PC-3 (cell line): ENCODE data around the gene RENBP. TPM values are rescaled to one million over a fixed set of nuclear protein-coding genes. Genes with fewer than 3 reads are reported as not detected.

Experiments used
- ATAC-seq: fragments of 200-7000 bp; cut with Tn5 transposase; 2 replicates; pipeline ENCODE4 v1.9.1; 2020; ENCODE audit warnings: mild to moderate bottlenecking, moderate library complexity
- BruUV-seq: library from RNA; stranded (reverse); fragments of 400-500 nt; replicated peaks from 2 replicates; lab custom pipeline; 2021; lab: Mats Ljungman, UMichigan
- CTCF ChIA-PET: fragments of 300-600 bp; sonication (Branson Sonifier 250); formaldehyde crosslinking; loops from one replicate; lab custom pipeline; 2022; ENCODE audit warnings: antibody characterized with exemption; lab: Charles Lee
- POLR2A ChIA-PET: fragments of 300-600 bp; sonication (Branson Sonifier 250); formaldehyde crosslinking; loops from one replicate; lab custom pipeline; 2022; ENCODE audit warnings: antibody characterized with exemption; ENCODE audit not compliant: unreplicated experiment; lab: Charles Lee
- DNase-seq: peaks from one replicate; pipeline ENCODE4 v3.0.0-alpha.2; 2015
- H2AFZ ChIP-seq: fragments of 300-600 bp; sonication (generic); 2 replicates; pipeline ENCODE4 v1.6.0; 2016; ENCODE audit warnings: antibody characterized with exemption, low read length
- H3F3A ChIP-seq: fragments of 300-600 bp; sonication (generic); one replicate; pipeline ENCODE4 v1.6.0; 2017; ENCODE audit warnings: antibody characterized with exemption, low read length, control low read depth, mild to moderate bottlenecking; ENCODE audit not compliant: unreplicated experiment
- H3K27ac ChIP-seq: fragments of 300-600 bp; sonication (generic); 2 replicates; pipeline ENCODE4 v1.5.1; 2016; ENCODE audit warnings: mild to moderate bottlenecking, low read length
- H3K27me3 ChIP-seq: fragments of 300-600 bp; sonication (generic); 2 replicates; pipeline ENCODE4 v1.6.1; 2016; ENCODE audit warnings: low read length, mixed read lengths
- H3K36me3 ChIP-seq: fragments of 300-600 bp; sonication (generic); 2 replicates; pipeline ENCODE4 v1.6.1; 2016; ENCODE audit warnings: low read depth, mixed run types, low read length, mixed read lengths
- H3K4me1 ChIP-seq: fragments of 300-600 bp; sonication (generic); 2 replicates; pipeline ENCODE4 v1.5.1; 2016; ENCODE audit warnings: low read length; ENCODE audit not compliant: insufficient read depth
- H3K4me2 ChIP-seq: fragments of 300-600 bp; sonication (generic); 2 replicates; pipeline ENCODE4 v1.6.0; 2016; ENCODE audit warnings: low read length
- H3K4me3 ChIP-seq: fragments of 300-600 bp; sonication (generic); 2 replicates; pipeline ENCODE4 v1.5.1; 2016; ENCODE audit warnings: mild to moderate bottlenecking, low read length, mixed read lengths
- H3K79me2 ChIP-seq: fragments of 300-600 bp; sonication (generic); 2 replicates; pipeline ENCODE4 v1.6.1; 2017; ENCODE audit warnings: low read length, mixed read lengths
- H3K9ac ChIP-seq: fragments of 300-600 bp; sonication (generic); 2 replicates; pipeline ENCODE4 v1.6.0; 2016; ENCODE audit warnings: mild to moderate bottlenecking, low read length
- H3K9me2 ChIP-seq: fragments of 300-600 bp; sonication (generic); replicated peaks from 2 replicates; pipeline ENCODE4 v1.6.1; 2016; ENCODE audit warnings: mixed run types, low read length, mixed read lengths
- H3K9me3 ChIP-seq: fragments of 300-600 bp; sonication (generic); 2 replicates; pipeline ENCODE4 v1.6.1; 2016; ENCODE audit warnings: low read length, mixed read lengths
- H4K20me1 ChIP-seq: fragments of 300-600 bp; sonication (generic); 2 replicates; pipeline ENCODE4 v1.6.1; 2016; ENCODE audit warnings: low read length, mixed read lengths
- CTCF ChIP-seq: fragments of 300-600 bp; sonication (generic); conservative IDR thresholded peaks from 2 replicates; pipeline ENCODE4 v1.5.1; 2017; ENCODE audit warnings: antibody characterized with exemption, low read depth, mild to moderate bottlenecking, low read length
- EZH2 ChIP-seq: fragments of 300-600 bp; sonication (generic); IDR thresholded peaks from one replicate; pipeline ENCODE4 v1.6.1; 2017; ENCODE audit warnings: antibody characterized with exemption, mild to moderate bottlenecking, low read length; ENCODE audit not compliant: unreplicated experiment
- EZH2phosphoT487 ChIP-seq: fragments of 300-600 bp; sonication (generic); IDR thresholded peaks from 2 replicates; pipeline ENCODE4 v1.6.1; 2018; ENCODE audit warnings: mild to moderate bottlenecking, antibody characterized with exemption, low read length, borderline replicate concordance
- intact Hi-C: fragments of 100-400 bp; cut with micrococcal nuclease; formaldehyde crosslinking; loops from 2 replicates; pipeline ENCODE4 v1.9.0; 2023
- total RNA-seq: library from RNA; depleted of rRNA; stranded (reverse); fragments of >200 nt; gene quantifications from 2 replicates; pipeline ENCODE4 v1.2.3, GENCODE V29; 2014

The RENBP gene
- total RNA-seq, 1 experiment from 2014 or later = not detected

GRCh38 chrX:153973127-153974002, 28.9 kb upstream of the RENBP start:
- peak overlapping the region; percentile 85 for H3K4me3 ChIP-seq
- H3K9me3 ChIP-seq = no peaks in the 10 kb centered on the region
- peaks cover 18% of the 10 kb centered on the region for H3K4me1 ChIP-seq
- TF ChIP-seq EZH2phosphoT487 = no peak
- no peak for TF ChIP-seq CTCF
- no peak for TF ChIP-seq EZH2
- H3K79me2 ChIP-seq = peaks cover 50% of the 10 kb centered on the region
- no peaks in the 10 kb centered on the region for H3K9me2 ChIP-seq
- H3K27me3 ChIP-seq = no peaks in the 10 kb centered on the region
- BruUV-seq = TSS peak; percentile 53
- intact Hi-C loops = loop anchor here (10.0 kb wide), 1 partner anchor 401 kb away; the partner anchor contains the start of genes EMD and FLNA
- peaks cover 6% of the 10 kb centered on the region for H3F3A ChIP-seq
- no peak for ATAC-seq
- ChIA-PET POLR2A (interaction anchor here (0.6 kb wide), 1 partner anchor 357 kb away, joined by 3 read pairs; no protein-coding TSS in a partner anchor), CTCF (no interaction called here)
- H3K27ac ChIP-seq = peak overlapping the region; percentile 100
- H3K4me2 ChIP-seq = peak overlapping the region; percentile 96
- H4K20me1 ChIP-seq = peaks cover 15% of the 10 kb centered on the region
- H3K9ac ChIP-seq = peak overlapping the region; percentile 100
- no peak for DNase-seq
- H3K36me3 ChIP-seq = no peaks in the 10 kb centered on the region
- H2AFZ ChIP-seq = peak overlapping the region; percentile 54

- Histone ChIP-seq H3K27me3 (no peaks in the 10 kb centered on the region), H3K9me3 (no peaks in the 10 kb centered on the region), H3K27ac (peak within 1 kb of the TSS; percentile 100), H3F3A (peaks cover 6% of the 10 kb centered on the region), H2AFZ (peak within 1 kb of the TSS; percentile 71), H3K79me2 (peaks cover 58% of the 10 kb centered on the region), H3K4me2 (peak within 1 kb of the TSS; percentile 96), H3K4me3 (peak within 1 kb of the TSS; percentile 99), H3K36me3 (no peaks in the 10 kb centered on the region), H3K9ac (peak within 1 kb of the TSS; percentile 100), H3K4me1 (peaks cover 26% of the 10 kb centered on the region), H4K20me1 (peaks cover 23% of the 10 kb centered on the region), H3K9me2 (no peaks in the 10 kb centered on the region)
- BruUV-seq = no TSS peak
- CTCF ChIA-PET = interaction anchor here (0.6 kb wide), 1 partner anchor 124 kb away, joined by 4 read pairs; no protein-coding TSS in a partner anchor
- peak; percentile 48 for ATAC-seq
- TF ChIP-seq CTCF (no peak), EZH2phosphoT487 (peak; percentile 68; the same call in 1 of the 2 replicates)
- intact Hi-C loops = loop anchor here (10.0 kb wide), 1 partner anchor 402 kb away; the partner anchor contains the start of genes EMD and FLNA
- POLR2A ChIA-PET = interaction anchor here (0.6 kb wide), 1 partner anchor 358 kb away, joined by 3 read pairs; no protein-coding TSS in a partner anchor
- DNase-seq = peak; percentile 91
Measured at GRCh38 chrX:153972368-153973126, 28.1 kb upstream of the RENBP start, which contains the start of gene TMEM187. Gene TMEM187, plus strand, starts transcription at chrX:153972754. Its CDS starts 9,309 bp downstream, at chrX:153982063.
